H1 (cell line): ENCODE data around the gene MMP17. TPM values are rescaled to one million over a fixed set of nuclear protein-coding genes. Genes with fewer than 3 reads are reported as not detected.
A peak's percentile ranks its signal among the peaks of the same experiment; 100 is the strongest.

ENCODE experiments used
- CBX5 ChIP-seq: fragments of 300-800, 300-1000 bp; sonication (generic); IDR thresholded peaks from 2 replicates; pipeline ENCODE4 v1.7.1; 2016; ENCODE audit warnings: antibody characterized with exemption, low read length, low read depth
- CBX8 ChIP-seq: fragments of 300-800, 300-1000 bp; sonication (generic); IDR thresholded peaks from 2 replicates; pipeline ENCODE4 v1.7.1; 2016; ENCODE audit warnings: low read depth, low read length, borderline replicate concordance
- CHD7 ChIP-seq: fragments of 300-600 bp; sonication (generic); IDR thresholded peaks from 2 replicates; pipeline ENCODE4 v1.7.1; 2012; ENCODE audit warnings: low read length, moderate library complexity, mild to moderate bottlenecking, inconsistent platforms; ENCODE audit not compliant: insufficient replicate concordance
- GABPA ChIP-seq: IDR thresholded peaks from 2 replicates; pipeline ENCODE4 v1.6.1; 2011; ENCODE audit warnings: mild to moderate bottlenecking, low read length, moderate library complexity, borderline replicate concordance; ENCODE audit not compliant: insufficient read depth
- HDAC6 ChIP-seq: IDR thresholded peaks from one replicate; pipeline ENCODE4 v1.7.1; 2012; ENCODE audit warnings: low read depth, mild to moderate bottlenecking, inconsistent platforms, low read length, moderate library complexity
- MAX ChIP-seq: IDR thresholded peaks from 2 replicates; pipeline ENCODE4 v1.6.1; 2012; ENCODE audit warnings: inconsistent platforms
- POLR2A ChIP-seq, 2 experiments: IDR thresholded peaks; 1 replicate in 1 of 2; 2 replicates in 1 of 2; pipeline ENCODE4 v1.6.1; 2011; ENCODE audit warnings: low read depth in 2 of 2, low read length in 2 of 2, mild to moderate bottlenecking in 2 of 2; ENCODE audit errors: control extremely low read depth in 1 of 2
- SIRT6 ChIP-seq: IDR thresholded peaks from one replicate; pipeline ENCODE4 v1.7.1; 2012; ENCODE audit warnings: low read length, inconsistent platforms
- TAF7 ChIP-seq: optimal IDR thresholded peaks from 2 replicates; pipeline ENCODE3; 2011; ENCODE audit warnings: low read depth, mild to moderate bottlenecking, inconsistent platforms, low read length, moderate library complexity, borderline replicate concordance
- TBP ChIP-seq: IDR thresholded peaks from 2 replicates; pipeline ENCODE4 v1.6.1; 2011; ENCODE audit warnings: low read depth, low read length, improper control_type of control experiment
- TEAD4 ChIP-seq: IDR thresholded peaks from 2 replicates; pipeline ENCODE4 v1.6.1; 2012; ENCODE audit warnings: low read depth, low read length, inconsistent platforms, mixed read lengths
- polyA plus RNA-seq, 7 experiments: library from polyadenylated mRNA; depleted of rRNA in 3 of 7; stranded (reverse) in 5 of 7; unstranded in 2 of 7; fragments of >200 nt in 5 of 7; fragments of 200-250 nt in 2 of 7; gene quantifications; 1 replicate in 5 of 7; 2 replicates in 1 of 7; 4 replicates in 1 of 7; pipeline versions ENCODE4 v1.2.1 to v1.2.3, GENCODE V29; 2011 to 2013; ENCODE audit warnings: missing spikeins in 2 of 7, mixed read lengths in 2 of 7
- total RNA-seq: library from RNA; stranded (reverse); fragmentation: NEBNext Ultra II Directional; extraction: Animal tissue kit (Norgen Biotek cat#: 25700); gene quantifications from 2 replicates; pipeline ENCODE4 v1.2.1, GENCODE V29; 2021

The MMP17 gene
- total and polyA plus RNA-seq, 2 of the 8 experiments (the other 6 are each of a cell fraction or from before 2014, with no cell fraction given): 41.3 to 53.8 TPM

GRCh38 chr12:131896080-131896810 lies 68.1 kb downstream of the MMP17 start (continued):
- TF ChIP-seq CHD7 (no peak), POLR2A (IDR thresholded peaks at IDR 0.05; ENCODE audit: control extremely low read depth in 1 of 2, low read depth in 2 of 2, low read length in 2 of 2) (peak in 1 of 2 experiments; percentile 77; a peak in 2 of 3 replicates), TEAD4 (no peak), MAX (peak; percentile 75), TAF7 (peak; percentile 78), GABPA (no peak), CBX8 (no peak), CBX5 (no peak), HDAC6 (no peak), SIRT6 (no peak), TBP (peak; percentile 69)
